ENCODE results near the gene PTPRM. TPM values are rescaled to one million over a fixed set of nuclear protein-coding genes. Genes with fewer than 3 reads are reported as not detected.
"Not testable (repeated sequence)": the region's sequence is repeated elsewhere in the genome, so short reads cannot be mapped to it uniquely, and the experiment has no call there.

PTPRM gene
- total RNA-seq, 1 experiment from 2014 or later, result 100.0 TPM

- H3K36me3 ChIP-seq (ENCODE audit: control insufficient read depth, insufficient read depth, low read length), result no peaks in the 10 kb centered on the region
- ChIA-PET POLR2A (no interaction called here), CTCF (no interaction called here)
- no peaks in the 10 kb centered on the region for H3K27me3 Mint-ChIP-seq (ENCODE audit: insufficient read depth, unreplicated experiment)
- no TSS peak for BruUV-seq (replicated peaks)
- no peaks in the 10 kb centered on the region for H3K4me1 ChIP-seq
- no peak overlapping the region for H3K4me3 ChIP-seq (ENCODE audit: low read depth, low read length)
- no peaks in the 10 kb centered on the region for H3K36me3 Mint-ChIP-seq (ENCODE audit: insufficient read depth, unreplicated experiment)
- no peak for DNase-seq
- no peaks in the 10 kb centered on the region for H3K4me1 Mint-ChIP-seq (ENCODE audit: low read depth, unreplicated experiment)
- no peaks in the 10 kb centered on the region for H3K9me3 ChIP-seq
- H3K27ac Mint-ChIP-seq (ENCODE audit: unreplicated experiment), result no peak overlapping the region
- no peaks in the 10 kb centered on the region for H3K27me3 ChIP-seq (replicated peaks; ENCODE audit: control insufficient read depth, insufficient read depth, low read length)
- TF ChIP-seq CTCF (IDR thresholded peaks at IDR 0.05; ENCODE audit: insufficient read depth in 1 of 2, low read depth in 1 of 2, low read length in 1 of 2, severe bottlenecking in 1 of 2, unreplicated experiment in 1 of 2), result no peak
- H3K4me3 Mint-ChIP-seq (ENCODE audit: unreplicated experiment), result no peak overlapping the region
- no peaks in the 10 kb centered on the region for H3K9me3 Mint-ChIP-seq (ENCODE audit: unreplicated experiment)
- intact Hi-C loops (cut with micrococcal nuclease; ENCODE audit: unreplicated experiment), result no loop called here
Observed at GRCh38 chr18:8439055-8439454, 871.9 kb downstream of the PTPRM start.

DNA sequence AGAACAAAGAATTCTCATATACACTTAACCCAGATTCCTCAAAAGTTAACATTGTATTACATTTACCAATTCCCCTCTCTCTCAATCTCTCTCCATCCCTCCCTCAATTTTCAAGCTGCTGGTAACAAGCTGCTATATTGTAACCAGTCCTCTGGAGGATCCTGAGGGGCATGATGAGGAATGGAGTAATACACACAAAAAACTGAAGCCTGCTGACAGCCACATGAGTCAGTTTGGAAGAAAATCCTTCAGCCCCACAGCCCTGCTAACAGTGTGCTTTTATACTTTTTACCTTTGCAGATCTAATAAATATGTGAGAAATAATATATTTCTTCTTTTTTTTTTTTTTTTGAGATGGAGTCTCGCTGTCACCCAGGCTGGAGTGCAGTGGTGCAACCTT is 876.4 kb downstream of the PTPRM start:
- Histone ChIP-seq H3K36me3 (ENCODE audit: control insufficient read depth, insufficient read depth, low read length) (no peaks in the 10 kb centered on the region), H3K9me3 (no peaks in the 10 kb centered on the region), H3K4me3 (ENCODE audit: low read depth, low read length) (no peak overlapping the region), H3K4me1 (0 out of 2 replicates have a peak, but pooled peaks cover 4% of the 10 kb centered on the region), H3K27me3 (replicated peaks; ENCODE audit: control insufficient read depth, insufficient read depth, low read length) (no peaks in the 10 kb centered on the region)
- peaks cover 6% of the 10 kb centered on the region for H3K4me1 Mint-ChIP-seq (ENCODE audit: low read depth, unreplicated experiment)
- no peak overlapping the region for H3K27ac Mint-ChIP-seq (ENCODE audit: unreplicated experiment)
- H3K36me3 Mint-ChIP-seq (ENCODE audit: insufficient read depth, unreplicated experiment), result no peaks in the 10 kb centered on the region
- CTCF ChIA-PET, result no interaction called here
- no peak for TF ChIP-seq CTCF (IDR thresholded peaks at IDR 0.05; ENCODE audit: insufficient read depth in 1 of 2, low read depth in 1 of 2, low read length in 1 of 2, severe bottlenecking in 1 of 2, unreplicated experiment in 1 of 2)
- POLR2A ChIA-PET, result no interaction called here
- no TSS peak for BruUV-seq (replicated peaks)
- no peaks in the 10 kb centered on the region for H3K27me3 Mint-ChIP-seq (ENCODE audit: insufficient read depth, unreplicated experiment)
- intact Hi-C loops (cut with micrococcal nuclease; ENCODE audit: unreplicated experiment), result no loop called here
- H3K4me3 Mint-ChIP-seq (ENCODE audit: unreplicated experiment), result no peak overlapping the region
- H3K9me3 Mint-ChIP-seq (ENCODE audit: unreplicated experiment), result no peaks in the 10 kb centered on the region
- DNase-seq, result no peak

DNA sequence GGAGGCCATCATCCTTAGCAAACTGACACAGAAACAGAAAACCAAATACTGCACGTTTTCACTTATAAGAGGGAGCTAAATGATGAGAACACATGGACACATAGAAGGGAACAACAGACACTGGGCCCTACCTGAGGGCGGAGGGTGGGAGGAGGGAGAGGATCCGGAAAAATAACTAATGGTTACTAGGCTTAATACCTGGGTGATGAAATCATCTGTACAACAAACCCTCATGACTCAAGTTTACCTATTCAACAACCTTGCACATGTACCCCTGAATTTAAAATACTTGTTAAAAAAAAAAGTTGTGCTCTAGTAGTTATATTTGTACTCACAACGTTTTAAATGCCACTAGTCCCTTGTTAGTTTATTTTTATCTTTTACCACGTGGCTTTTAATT is 879.8 kb downstream of the PTPRM start:
- H3K27me3 Mint-ChIP-seq (ENCODE audit: insufficient read depth, unreplicated experiment); H3K27ac Mint-ChIP-seq (ENCODE audit: unreplicated experiment); H3K36me3 ChIP-seq (ENCODE audit: control insufficient read depth, insufficient read depth, low read length); H3K27me3 ChIP-seq (replicated peaks; ENCODE audit: control insufficient read depth, insufficient read depth, low read length); H3K9me3 Mint-ChIP-seq (ENCODE audit: unreplicated experiment); H3K36me3 Mint-ChIP-seq (ENCODE audit: insufficient read depth, unreplicated experiment); H3K4me1 ChIP-seq; H3K4me1 Mint-ChIP-seq (ENCODE audit: low read depth, unreplicated experiment); H3K4me3 ChIP-seq (ENCODE audit: low read depth, low read length); POLR2A ChIA-PET; BruUV-seq (replicated peaks); DNase-seq; H3K9me3 ChIP-seq; H3K4me3 Mint-ChIP-seq (ENCODE audit: unreplicated experiment); CTCF ChIA-PET; intact Hi-C loops (cut with micrococcal nuclease; ENCODE audit: unreplicated experiment): not testable (repeated sequence)

- no peak overlapping the region for H3K4me3 ChIP-seq (ENCODE audit: low read depth, low read length)
- Mint-ChIP-seq H3K9me3 (ENCODE audit: unreplicated experiment) (no peaks in the 10 kb centered on the region), H3K27ac (ENCODE audit: unreplicated experiment) (no peak overlapping the region), H3K4me3 (ENCODE audit: unreplicated experiment) (no peak overlapping the region), H3K36me3 (ENCODE audit: insufficient read depth, unreplicated experiment) (peaks cover 6% of the 10 kb centered on the region), H3K27me3 (ENCODE audit: insufficient read depth, unreplicated experiment) (no peaks in the 10 kb centered on the region), H3K4me1 (ENCODE audit: low read depth, unreplicated experiment) (peaks cover 6% of the 10 kb centered on the region)
- no peaks in the 10 kb centered on the region for H3K9me3 ChIP-seq
- BruUV-seq (replicated peaks), result no TSS peak
- intact Hi-C loops (cut with micrococcal nuclease; ENCODE audit: unreplicated experiment), result no loop called here
- no peak for DNase-seq
- H3K27me3 ChIP-seq (replicated peaks; ENCODE audit: control insufficient read depth, insufficient read depth, low read length), result no peaks in the 10 kb centered on the region
- 0 out of 2 replicates have a peak, but pooled peaks cover 4% of the 10 kb centered on the region for H3K4me1 ChIP-seq
- POLR2A ChIA-PET, result no interaction called here
- TF ChIP-seq CTCF (IDR thresholded peaks at IDR 0.05; ENCODE audit: insufficient read depth in 1 of 2, low read depth in 1 of 2, low read length in 1 of 2, severe bottlenecking in 1 of 2, unreplicated experiment in 1 of 2), result no peak
- CTCF ChIA-PET, result interaction anchor here (0.6 kb wide), 1 partner anchor 32 kb away, joined by 3 read pairs; no protein-coding TSS in a partner anchor
- H3K36me3 ChIP-seq (ENCODE audit: control insufficient read depth, insufficient read depth, low read length), result no peaks in the 10 kb centered on the region
Observed at GRCh38 chr18:8448130-8448529, 881.0 kb downstream of the PTPRM start.

All from Caco-2 (cell line).